Measurements from ENCODE around the gene FILIP1. TPM values are rescaled to one million over a fixed set of nuclear protein-coding genes. Genes with fewer than 3 reads are reported as not detected.

The FILIP1 gene
- total RNA-seq, 4 donors from 2014 or later = 57.5 to 123 (median 93.8) TPM

GRCh38 chr6:75347898-75348610 is 145.5 kb downstream of the FILIP1 start:
- no peak for ATAC-seq
- Histone ChIP-seq H3K9me3 (no peaks in the 10 kb centered on the region), H3K4me1 (peaks cover 0 to 7% of the 10 kb centered on the region in 2 donors), H3K27ac (no peak overlapping the region), H3K4me3 (no peak overlapping the region), H3K27me3 (no peaks in the 10 kb centered on the region), H3K36me3 (peaks cover 0 to 13% of the 10 kb centered on the region in 2 donors)
- intact Hi-C loops (cut with DNase I; ENCODE audit: low total_unique reads) = no loop called here
- DNase-seq = no peak
- in situ Hi-C loops (cut with MboI; ENCODE audit: low sequenced_read_pairs in 4 of 4) = no loop called here
- TF ChIP-seq CTCF (IDR thresholded peaks at IDR 0.05 in 4 of 5, conservative IDR thresholded peaks at IDR 0.05 in 1 of 5) (no peak), POLR2A (IDR thresholded peaks at IDR 0.05) (no peak)

GRCh38 chr6:75345413-75345812 is 148.2 kb downstream of the FILIP1 start:
- Histone ChIP-seq H3K4me3 (no peak overlapping the region), H3K27me3 (no peaks in the 10 kb centered on the region), H3K36me3 (no peaks in the 10 kb centered on the region), H3K4me1 (peaks cover 0 to 7% of the 10 kb centered on the region in 2 donors), H3K9me3 (no peaks in the 10 kb centered on the region), H3K27ac (peak overlapping the region in 1 of 4 donors; percentile 7)
- no peak for DNase-seq
- intact Hi-C loops (cut with DNase I; ENCODE audit: low total_unique reads) = no loop called here
- TF ChIP-seq POLR2A (IDR thresholded peaks at IDR 0.05) (no peak), CTCF (IDR thresholded peaks at IDR 0.05 in 4 of 5, conservative IDR thresholded peaks at IDR 0.05 in 1 of 5) (no peak)
- in situ Hi-C loops (cut with MboI; ENCODE audit: low sequenced_read_pairs in 4 of 4) = no loop called here
- ATAC-seq = no peak

- Histone ChIP-seq H3K27me3 (no peaks in the 10 kb centered on the region), H3K36me3 (no peaks in the 10 kb centered on the region), H3K9me3 (no peaks in the 10 kb centered on the region), H3K4me3 (no peak overlapping the region), H3K27ac (no peak overlapping the region), H3K4me1 (peaks cover 0 to 7% of the 10 kb centered on the region in 2 donors)
- intact Hi-C loops (cut with DNase I; ENCODE audit: low total_unique reads) (no loop called here), in situ Hi-C loops (cut with MboI; ENCODE audit: low sequenced_read_pairs in 4 of 4) (no loop called here)
- ATAC-seq = no peak
- TF ChIP-seq CTCF (IDR thresholded peaks at IDR 0.05 in 4 of 5, conservative IDR thresholded peaks at IDR 0.05 in 1 of 5) (no peak), POLR2A (IDR thresholded peaks at IDR 0.05) (no peak)
- DNase-seq = no peak
Observed at GRCh38 chr6:75344455-75344854, 149.1 kb downstream of the FILIP1 start.

GRCh38 chr6:75344021-75344420 is 149.6 kb downstream of the FILIP1 start:
- peaks cover 0 to 7% of the 10 kb centered on the region in 2 donors for H3K4me1 ChIP-seq
- no peak overlapping the region for H3K27ac ChIP-seq
- H3K9me3 ChIP-seq = no peaks in the 10 kb centered on the region
- intact Hi-C loops (cut with DNase I; ENCODE audit: low total_unique reads) = no loop called here
- in situ Hi-C loops (cut with MboI; ENCODE audit: low sequenced_read_pairs in 4 of 4) = no loop called here
- ATAC-seq (no peak), DNase-seq (no peak)
- no peak overlapping the region for H3K4me3 ChIP-seq
- no peaks in the 10 kb centered on the region for H3K36me3 ChIP-seq
- no peak for TF ChIP-seq CTCF (IDR thresholded peaks at IDR 0.05 in 4 of 5, conservative IDR thresholded peaks at IDR 0.05 in 1 of 5)
- no peak for TF ChIP-seq POLR2A (IDR thresholded peaks at IDR 0.05)
- no peaks in the 10 kb centered on the region for H3K27me3 ChIP-seq
